NCI-H2029 treated with DMSO at 0.1 percent for 48 hours (cell line): ENCODE measurements around the gene TXNDC16.
"Not testable (repeated sequence)": the region's sequence is repeated elsewhere in the genome, so short reads cannot be mapped to it uniquely, and the experiment has no call there.

Source experiments
- DNase-seq: peaks from one replicate; lab custom pipeline; 2025; lab: John Stamatoyannopoulos, UW

TXNDC16 gene

DNA sequence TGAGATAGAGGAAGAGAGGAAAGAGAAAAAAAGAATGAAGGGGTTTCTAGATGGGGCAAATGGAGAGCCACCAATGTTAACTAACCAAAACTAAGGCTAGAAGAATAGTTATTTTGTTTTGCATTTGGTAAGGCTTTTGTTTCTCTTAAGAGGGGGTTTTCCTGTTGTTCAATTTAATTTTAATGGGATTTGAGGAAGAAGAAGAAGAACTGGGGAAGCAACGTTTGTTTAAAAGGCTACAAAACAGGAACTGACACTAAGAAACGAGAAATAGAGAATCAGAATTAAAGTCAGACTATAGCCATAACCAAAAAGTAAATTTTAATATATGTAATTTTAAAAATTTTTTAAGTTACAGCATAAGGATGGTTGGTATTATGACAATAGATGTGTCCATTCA is 13.7 kb downstream of the TXNDC16 start:
- no peak for DNase-seq

GRCh38 chr14:52536269-52536668 is 16.0 kb downstream of the TXNDC16 start:
- DNase-seq = no peak

GRCh38 chr14:52531481-52531880 is 20.8 kb downstream of the TXNDC16 start:
- no peak for DNase-seq

DNA sequence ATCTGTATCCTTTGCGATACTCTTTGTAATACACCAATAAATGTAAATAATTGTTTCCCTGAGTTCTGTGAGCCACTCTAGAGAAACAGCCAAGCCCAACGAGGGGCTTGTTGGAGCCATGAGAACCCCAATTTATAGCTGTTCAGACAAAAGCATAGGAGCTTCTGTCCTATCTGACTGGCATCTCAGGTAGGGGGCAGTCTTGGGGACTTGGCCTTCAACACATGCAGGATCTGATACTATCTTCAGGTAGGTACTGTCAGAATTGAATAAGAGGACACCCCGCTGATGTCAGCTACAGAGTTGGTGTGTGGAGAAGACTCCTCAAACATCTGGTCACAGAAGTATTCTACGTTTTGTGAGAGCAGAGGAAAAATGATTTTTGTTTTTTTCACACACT is 25.3 kb downstream of the TXNDC16 start:
- DNase-seq = no peak

DNA sequence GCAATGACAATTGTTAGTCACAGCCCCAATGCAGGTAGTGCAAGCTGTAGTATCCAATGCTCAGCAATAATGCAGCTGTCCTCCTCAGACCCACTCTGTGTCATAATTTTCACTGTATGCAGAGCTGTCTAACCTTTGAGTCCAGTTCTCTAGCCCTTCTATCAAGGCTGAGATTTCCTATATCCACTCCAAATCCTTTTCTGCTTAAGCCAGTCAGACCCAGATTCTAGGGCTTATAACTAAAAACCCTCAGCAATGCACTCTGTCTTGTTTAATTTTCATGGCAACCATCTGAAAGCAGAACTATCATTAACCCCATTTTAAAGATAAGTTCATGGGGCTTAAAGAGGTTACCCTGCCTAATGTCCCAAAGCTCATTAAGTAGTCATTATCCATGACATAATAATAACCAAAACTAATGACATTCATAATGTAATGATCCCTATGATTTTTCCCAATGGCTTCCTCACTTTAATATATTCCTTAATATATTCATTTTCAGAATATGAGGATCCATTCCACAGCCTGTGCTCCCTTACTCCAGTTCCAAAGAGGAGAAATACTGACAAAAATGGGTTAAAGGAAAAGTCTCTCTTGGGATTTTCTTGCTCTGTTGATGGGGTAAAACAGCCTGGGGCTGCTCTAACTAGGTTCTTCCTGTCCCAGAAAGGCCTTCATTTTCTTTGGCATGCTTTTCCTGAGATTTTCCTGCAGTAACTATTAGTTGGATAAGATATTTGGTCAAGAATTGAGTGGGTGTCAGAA is 29.5 kb downstream of the TXNDC16 start:
- DNase-seq = no peak

GRCh38 chr14:52522033-52522432 is 30.3 kb downstream of the TXNDC16 start:
- no peak for DNase-seq

DNA sequence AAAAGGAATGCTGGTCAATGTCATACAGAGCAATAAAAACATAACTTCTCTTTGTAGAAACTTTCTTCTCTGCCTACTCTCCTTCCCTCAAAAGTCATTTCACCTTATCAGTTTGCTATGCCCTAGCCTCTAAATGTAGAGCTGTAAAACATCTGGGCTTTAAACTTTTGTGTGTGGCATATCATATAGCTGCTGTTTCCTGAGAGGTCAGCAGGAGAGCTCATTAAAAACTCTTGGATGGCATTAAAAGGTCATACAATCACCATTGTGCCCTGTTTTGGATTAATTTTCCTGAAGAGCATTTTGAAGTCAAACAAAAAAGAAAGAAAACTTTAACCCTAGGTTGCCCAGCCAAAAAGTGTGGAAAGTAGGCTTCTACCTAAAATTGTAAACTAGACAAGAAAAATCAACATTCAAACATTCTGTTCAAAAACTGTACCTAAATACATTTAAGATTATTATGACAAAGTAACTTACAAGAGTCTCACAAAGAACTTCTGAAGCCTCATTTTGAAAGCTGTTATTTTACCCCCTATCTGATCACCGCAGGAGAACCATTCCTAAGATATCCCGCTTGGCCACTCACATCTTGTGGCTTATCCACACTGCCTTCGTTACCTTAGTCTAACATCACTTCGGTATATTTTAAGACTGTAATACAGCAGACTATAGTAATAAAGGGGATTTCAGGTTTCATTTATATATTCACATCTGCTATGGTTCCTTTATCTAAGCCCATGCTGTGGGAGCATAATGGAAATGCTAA is 38.1 kb downstream of the TXNDC16 start:
- no peak for DNase-seq

GRCh38 chr14:52513249-52513648 is 39.1 kb downstream of the TXNDC16 start:
- DNase-seq = no peak

DNA sequence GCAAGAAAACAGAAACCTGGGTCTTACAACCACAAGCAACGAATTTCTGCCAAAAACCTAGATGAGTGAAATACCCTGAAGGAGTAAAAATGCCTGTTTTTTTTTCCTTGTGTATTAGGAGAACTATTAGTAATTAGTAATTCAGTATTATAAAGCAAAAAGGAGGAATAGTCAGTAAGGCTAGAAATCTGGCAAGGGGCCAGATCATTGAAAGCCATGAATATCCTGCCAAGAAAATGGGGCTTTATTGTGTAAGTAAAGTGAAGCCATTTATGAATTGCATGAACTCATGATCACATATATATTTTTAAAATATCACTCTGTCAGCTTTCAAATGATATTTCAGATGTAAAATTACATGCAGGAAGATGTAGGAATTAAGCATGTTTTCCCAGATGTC is 57.9 kb downstream of the TXNDC16 start:
- DNase-seq = peak; percentile 14

- no peak for DNase-seq
Measured at GRCh38 chr14:52485350-52485960, 66.8 kb downstream of the TXNDC16 start.

- no peak for DNase-seq
Measured at GRCh38 chr14:52481864-52482263, 70.4 kb downstream of the TXNDC16 start.

- DNase-seq = peak; percentile 12
Measured at GRCh38 chr14:52473557-52473956, 78.7 kb downstream of the TXNDC16 start.

GRCh38 chr14:52472728-52473127 is 79.6 kb downstream of the TXNDC16 start:
- no peak for DNase-seq

DNA sequence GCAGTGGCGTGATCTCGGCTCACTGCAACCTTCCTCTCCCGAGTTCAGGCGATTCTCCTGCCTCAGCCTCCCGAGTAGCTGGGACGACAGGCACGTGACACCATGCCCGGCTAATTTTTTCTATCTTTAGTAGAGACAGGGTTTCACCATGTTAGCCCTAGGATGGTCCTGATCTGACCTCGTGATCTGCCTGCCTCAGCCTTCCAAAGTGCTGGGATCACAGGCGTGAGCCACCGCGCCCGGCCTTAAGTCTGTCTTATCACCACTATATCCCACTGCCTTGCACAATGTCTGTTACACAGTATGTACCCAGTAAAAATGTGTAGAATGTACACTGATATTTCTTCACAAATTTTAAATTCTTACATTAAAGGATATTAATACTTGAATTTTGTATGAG is 80.1 kb downstream of the TXNDC16 start:
- not testable (repeated sequence) for DNase-seq

- no peak for DNase-seq
Measured at GRCh38 chr14:52467515-52468266, 84.6 kb downstream of the TXNDC16 start.

DNA sequence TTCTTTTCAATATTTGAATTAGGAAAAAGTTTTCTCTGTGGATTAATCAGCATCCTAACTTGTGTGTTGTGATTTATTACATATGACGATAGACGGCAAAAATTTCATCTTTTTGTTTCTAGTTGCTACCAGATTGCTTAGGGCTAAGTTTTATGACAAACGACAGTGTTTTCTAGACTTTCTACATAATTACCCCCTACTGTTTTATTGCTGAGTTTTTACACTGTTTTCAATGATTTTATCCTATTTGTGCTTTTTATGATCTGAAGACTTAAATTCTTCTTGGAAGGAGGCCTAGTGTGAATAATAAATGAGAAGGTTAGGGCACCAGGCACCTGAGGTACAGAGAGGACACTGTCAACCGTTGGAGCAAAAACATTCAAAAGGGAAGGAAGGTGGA is 88.1 kb downstream of the TXNDC16 start:
- DNase-seq = no peak

DNA sequence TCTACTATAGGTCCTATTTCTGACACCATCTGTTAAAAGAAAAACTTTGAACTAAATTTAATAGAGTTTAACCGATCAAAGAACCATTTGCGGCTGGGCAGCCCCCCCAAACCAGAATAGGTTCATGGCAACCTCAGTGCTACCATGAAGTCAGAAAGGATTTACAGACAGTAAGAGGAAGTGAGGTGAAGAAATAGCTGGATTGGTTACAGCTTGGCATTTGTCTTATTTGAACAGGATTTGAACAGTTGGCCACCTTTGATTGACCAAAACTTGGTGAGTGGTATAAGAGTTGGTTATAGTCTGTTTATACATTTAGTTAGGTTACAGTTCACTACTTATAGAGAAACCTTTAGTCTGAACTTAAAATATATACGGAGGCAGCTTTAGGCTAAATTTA is 88.9 kb downstream of the TXNDC16 start:
- no peak for DNase-seq

- DNase-seq = no peak
Measured at GRCh38 chr14:52461721-52462120, 90.6 kb downstream of the TXNDC16 start.

DNA sequence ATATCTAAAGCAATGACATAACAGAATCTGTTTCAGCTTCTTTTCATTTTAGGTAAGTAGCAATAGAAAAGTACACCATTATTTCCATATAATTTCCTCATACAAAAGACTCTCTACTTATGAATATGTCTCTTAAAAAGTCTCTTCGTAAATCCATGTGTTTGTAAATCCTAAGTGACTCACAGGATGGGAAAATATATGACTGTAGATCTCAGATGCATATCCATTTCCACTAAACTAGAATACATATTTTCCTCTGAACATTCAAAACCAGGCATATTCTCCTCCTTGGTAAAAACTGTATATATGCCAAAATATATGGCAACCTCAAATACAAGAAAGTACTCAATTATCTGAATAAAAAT is 93.6 kb downstream of the TXNDC16 start:
- no peak for DNase-seq

- no peak for DNase-seq
Measured at GRCh38 chr14:52457411-52457810, 94.9 kb downstream of the TXNDC16 start.

DNA sequence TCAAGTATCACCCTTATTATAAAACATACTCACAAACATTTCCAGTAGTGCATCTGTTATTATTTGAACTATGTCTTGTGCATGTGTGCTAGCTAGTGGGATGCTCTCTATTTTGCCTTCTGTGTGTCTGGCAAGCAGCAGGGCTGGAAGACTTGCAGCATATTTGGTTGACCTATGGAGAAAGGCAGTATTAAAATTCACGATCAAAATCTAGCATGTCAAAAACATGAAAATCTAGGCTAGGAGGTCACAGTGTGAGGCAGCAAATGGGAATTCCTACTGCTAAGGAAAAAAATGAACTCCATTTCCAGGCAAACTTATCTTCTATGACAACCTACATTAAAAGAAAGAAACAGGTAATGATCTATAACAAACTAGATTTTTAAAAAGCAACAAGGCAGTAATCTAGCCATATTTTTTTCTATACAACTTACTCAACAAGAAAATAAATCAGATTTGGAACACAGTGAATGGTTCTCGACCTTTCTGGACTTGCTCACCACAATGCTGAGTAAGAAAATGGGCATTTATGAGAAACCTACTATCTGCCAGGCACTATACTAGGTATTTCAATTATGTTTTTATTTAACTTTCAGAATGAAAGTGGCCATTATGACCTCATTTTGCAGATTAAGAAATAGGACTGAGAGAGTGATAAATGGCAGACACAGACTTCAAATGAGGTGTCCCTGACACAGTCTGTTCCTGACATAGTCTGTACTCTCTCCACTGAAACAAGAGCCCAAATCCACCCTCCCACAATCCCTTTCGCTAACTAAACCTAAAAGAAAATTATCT is 96.8 kb downstream of the TXNDC16 start:
- no peak for DNase-seq

DNA sequence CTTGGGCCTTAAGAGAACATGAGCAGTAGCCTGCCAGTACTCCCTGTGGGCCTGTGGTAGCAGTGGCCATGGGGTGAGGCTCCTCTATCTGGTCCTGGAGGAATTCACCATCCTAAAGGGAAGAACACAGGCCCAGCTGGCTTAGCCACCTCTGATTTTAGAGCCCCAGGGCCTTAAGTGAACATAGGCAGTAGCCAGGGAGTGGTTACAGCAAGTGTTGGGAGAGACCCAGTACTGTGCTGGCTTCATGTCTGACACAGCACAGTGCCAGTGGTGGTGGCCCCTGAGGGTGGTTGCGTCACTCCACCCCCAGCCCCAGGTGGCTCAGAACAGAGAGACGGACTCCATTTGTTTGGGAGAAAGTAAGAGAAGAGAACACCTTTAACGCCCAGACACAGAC is 105.1 kb downstream of the TXNDC16 start:
- no peak for DNase-seq
